Adipocyte (in vitro differentiated cells): Measurements from ENCODE around the gene IRS4.

Experiments used
- DNase-seq: peaks from one replicate; pipeline ENCODE4 v3.0.0-alpha.2; 2015; ENCODE audit warnings: low read depth
- H3K27me3 ChIP-seq: replicated peaks from 2 replicates; pipeline ENCODE4 v1.7.0; 2013; ENCODE audit warnings: mild to moderate bottlenecking, low read length, moderate library complexity; ENCODE audit not compliant: control insufficient read depth, insufficient read depth
- H3K36me3 ChIP-seq: 2 replicates; pipeline ENCODE4 v1.7.0; 2013; ENCODE audit warnings: low read length, mild to moderate bottlenecking, moderate library complexity; ENCODE audit not compliant: control insufficient read depth, insufficient read depth, severe bottlenecking
- H3K4me1 ChIP-seq: 2 replicates; pipeline ENCODE4 v1.7.0; 2013; ENCODE audit warnings: mild to moderate bottlenecking, low read length, moderate library complexity; ENCODE audit not compliant: control insufficient read depth, insufficient read depth
- H3K4me3 ChIP-seq: 2 replicates; pipeline ENCODE4 v1.7.0; 2013; ENCODE audit warnings: mild to moderate bottlenecking, low read length, moderate library complexity
- H3K9ac ChIP-seq: 2 replicates; pipeline ENCODE4 v1.7.0; 2013; ENCODE audit warnings: mild to moderate bottlenecking, low read length, moderate library complexity
- H3K9me3 ChIP-seq: 2 replicates; pipeline ENCODE4 v1.7.0; 2013; ENCODE audit warnings: mild to moderate bottlenecking, low read length, moderate library complexity; ENCODE audit not compliant: control insufficient read depth

The IRS4 gene

GRCh38 chrX:108726748-108727147, 9.6 kb downstream of the IRS4 start:
- no peaks in the 10 kb centered on the region for H3K4me1 ChIP-seq
- H3K9ac ChIP-seq: no peak overlapping the region
- no peaks in the 10 kb centered on the region for H3K9me3 ChIP-seq
- no peaks in the 10 kb centered on the region for H3K36me3 ChIP-seq
- DNase-seq: no peak
- H3K27me3 ChIP-seq: peaks cover 74% of the 10 kb centered on the region
- H3K4me3 ChIP-seq: no peak overlapping the region

GRCh38 chrX:108722561-108722960, 13.8 kb downstream of the IRS4 start:
- no peak overlapping the region for H3K9ac ChIP-seq
- H3K27me3 ChIP-seq: peaks cover 52% of the 10 kb centered on the region
- H3K4me3 ChIP-seq: no peak overlapping the region
- H3K9me3 ChIP-seq: no peaks in the 10 kb centered on the region
- DNase-seq: no peak
- H3K4me1 ChIP-seq: no peaks in the 10 kb centered on the region
- H3K36me3 ChIP-seq: no peaks in the 10 kb centered on the region

- no peak overlapping the region for H3K9ac ChIP-seq
- H3K4me1 ChIP-seq: no peaks in the 10 kb centered on the region
- DNase-seq: no peak
- no peak overlapping the region for H3K4me3 ChIP-seq
- no peaks in the 10 kb centered on the region for H3K36me3 ChIP-seq
- no peaks in the 10 kb centered on the region for H3K27me3 ChIP-seq
- H3K9me3 ChIP-seq: peaks cover 39% of the 10 kb centered on the region
Observed at GRCh38 chrX:108712886-108713285, 23.5 kb downstream of the IRS4 start.

GRCh38 chrX:108704839-108705238, 31.5 kb downstream of the IRS4 start:
- Histone ChIP-seq H3K36me3 (no peaks in the 10 kb centered on the region), H3K9me3 (peaks cover under 1% of the 10 kb centered on the region), H3K4me3 (no peak overlapping the region), H3K4me1 (peaks cover 3% of the 10 kb centered on the region), H3K9ac (no peak overlapping the region), H3K27me3 (peaks cover 21% of the 10 kb centered on the region)
- DNase-seq: no peak

- H3K27me3 ChIP-seq: peaks cover 23% of the 10 kb centered on the region
- H3K9ac ChIP-seq: no peak overlapping the region
- DNase-seq: no peak
- no peak overlapping the region for H3K4me3 ChIP-seq
- H3K4me1 ChIP-seq: peaks cover 3% of the 10 kb centered on the region
- no peaks in the 10 kb centered on the region for H3K9me3 ChIP-seq
- no peaks in the 10 kb centered on the region for H3K36me3 ChIP-seq
Observed at GRCh38 chrX:108702530-108702929, 33.8 kb downstream of the IRS4 start.

- peaks cover 23% of the 10 kb centered on the region for H3K27me3 ChIP-seq
- H3K9me3 ChIP-seq: no peaks in the 10 kb centered on the region
- H3K36me3 ChIP-seq: no peaks in the 10 kb centered on the region
- no peak overlapping the region for H3K4me3 ChIP-seq
- H3K4me1 ChIP-seq: peaks cover 3% of the 10 kb centered on the region
- no peak for DNase-seq
- no peak overlapping the region for H3K9ac ChIP-seq
Observed at GRCh38 chrX:108701633-108702032, 34.7 kb downstream of the IRS4 start.

GRCh38 chrX:108699368-108699767, 37.0 kb downstream of the IRS4 start:
- Histone ChIP-seq H3K27me3 (peaks cover 13% of the 10 kb centered on the region), H3K9me3 (no peaks in the 10 kb centered on the region), H3K4me3 (no peak overlapping the region), H3K4me1 (no peaks in the 10 kb centered on the region), H3K9ac (no peak overlapping the region), H3K36me3 (no peaks in the 10 kb centered on the region)
- DNase-seq: peak; percentile 45

- Histone ChIP-seq H3K9me3 (no peaks in the 10 kb centered on the region), H3K4me1 (no peaks in the 10 kb centered on the region), H3K36me3 (no peaks in the 10 kb centered on the region), H3K4me3 (no peak overlapping the region), H3K27me3 (peaks cover 15% of the 10 kb centered on the region), H3K9ac (no peak overlapping the region)
- peak; percentile 2 for DNase-seq
Observed at GRCh38 chrX:108696690-108697089, 39.7 kb downstream of the IRS4 start.
